Dedifferentiated amniotic fluid mesenchymal stem cell (primary cell): ENCODE data around the gene LHFPL2.

Experiments used
- DNase-seq: peaks from one replicate; pipeline ENCODE4 v3.0.0-alpha.2; 2016; ENCODE audit errors: extremely low spot score

The LHFPL2 gene

GRCh38 chr5:78523314-78524193 lies 125.0 kb downstream of the LHFPL2 start:
- DNase-seq, result no peak

- DNase-seq, result no peak
Measured at GRCh38 chr5:78522476-78523260, 125.9 kb downstream of the LHFPL2 start.

GRCh38 chr5:78521455-78521854 lies 127.1 kb downstream of the LHFPL2 start:
- DNase-seq, result no peak

GRCh38 chr5:78519198-78519941 lies 129.2 kb downstream of the LHFPL2 start:
- no peak for DNase-seq

GRCh38 chr5:78518365-78519197 lies 130.0 kb downstream of the LHFPL2 start:
- DNase-seq, result peak; percentile 78

GRCh38 chr5:78515670-78516069 lies 132.9 kb downstream of the LHFPL2 start:
- DNase-seq, result no peak

GRCh38 chr5:78514427-78515330 lies 133.9 kb downstream of the LHFPL2 start:
- DNase-seq, result no peak

GRCh38 chr5:78513441-78513840 lies 135.1 kb downstream of the LHFPL2 start:
- no peak for DNase-seq

- no peak for DNase-seq
Measured at GRCh38 chr5:78512435-78512834, 136.1 kb downstream of the LHFPL2 start.

- no peak for DNase-seq
Measured at GRCh38 chr5:78511121-78511906, 137.3 kb downstream of the LHFPL2 start.

- DNase-seq, result no peak
Measured at GRCh38 chr5:78509884-78510769, 138.4 kb downstream of the LHFPL2 start.

GRCh38 chr5:78509145-78509865 lies 139.3 kb downstream of the LHFPL2 start:
- no peak for DNase-seq

- no peak for DNase-seq
Measured at GRCh38 chr5:78508186-78508765, 140.3 kb downstream of the LHFPL2 start.

GRCh38 chr5:78507531-78507930 lies 141.0 kb downstream of the LHFPL2 start:
- no peak for DNase-seq

GRCh38 chr5:78506261-78507024 lies 142.1 kb downstream of the LHFPL2 start:
- DNase-seq, result peak; percentile 44

GRCh38 chr5:78505860-78506259 lies 142.7 kb downstream of the LHFPL2 start:
- DNase-seq, result no peak
